Breast epithelium (tissue), 3 donors: ENCODE measurements around the gene TENM4.

Experiments
- POLR2A ChIP-seq: fragments of 450-650 bp; IDR thresholded peaks from one replicate; pipeline ENCODE4 v1.6.1; 2016; ENCODE audit warnings: antibody characterized with exemption, mild to moderate bottlenecking, moderate library complexity
- TF ChIP-seq, protein P1 (sequence below), 3 donors: fragments of 450-650 bp; IDR thresholded peaks; one replicate each; pipeline ENCODE4 v1.5.1; 2016 to 2017; ENCODE audit warnings: antibody characterized with exemption in 3 of 3, mild to moderate bottlenecking in 3 of 3, moderate library complexity in 3 of 3

DNA sequence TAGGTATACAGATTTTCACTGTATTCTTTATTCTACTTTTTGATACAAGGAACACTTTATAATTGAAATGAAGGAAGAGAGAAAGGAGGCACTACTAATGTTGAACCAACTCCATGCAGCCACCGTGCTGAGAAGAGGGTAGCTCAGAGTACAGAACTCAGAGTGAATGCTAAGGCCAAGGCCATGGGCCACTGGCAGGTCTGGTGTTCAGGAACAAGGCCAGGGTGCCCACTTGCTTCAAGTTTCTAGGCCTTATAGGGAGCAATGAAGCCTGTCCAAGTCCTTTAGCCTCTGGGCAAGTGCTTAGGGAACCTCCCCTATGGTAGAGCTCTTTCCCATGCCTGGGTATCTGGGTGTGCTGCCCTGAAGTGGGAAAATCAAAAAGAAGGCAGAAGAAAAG is 235.0 kb downstream of the TENM4 start:
- TF ChIP-seq, protein P1, sequence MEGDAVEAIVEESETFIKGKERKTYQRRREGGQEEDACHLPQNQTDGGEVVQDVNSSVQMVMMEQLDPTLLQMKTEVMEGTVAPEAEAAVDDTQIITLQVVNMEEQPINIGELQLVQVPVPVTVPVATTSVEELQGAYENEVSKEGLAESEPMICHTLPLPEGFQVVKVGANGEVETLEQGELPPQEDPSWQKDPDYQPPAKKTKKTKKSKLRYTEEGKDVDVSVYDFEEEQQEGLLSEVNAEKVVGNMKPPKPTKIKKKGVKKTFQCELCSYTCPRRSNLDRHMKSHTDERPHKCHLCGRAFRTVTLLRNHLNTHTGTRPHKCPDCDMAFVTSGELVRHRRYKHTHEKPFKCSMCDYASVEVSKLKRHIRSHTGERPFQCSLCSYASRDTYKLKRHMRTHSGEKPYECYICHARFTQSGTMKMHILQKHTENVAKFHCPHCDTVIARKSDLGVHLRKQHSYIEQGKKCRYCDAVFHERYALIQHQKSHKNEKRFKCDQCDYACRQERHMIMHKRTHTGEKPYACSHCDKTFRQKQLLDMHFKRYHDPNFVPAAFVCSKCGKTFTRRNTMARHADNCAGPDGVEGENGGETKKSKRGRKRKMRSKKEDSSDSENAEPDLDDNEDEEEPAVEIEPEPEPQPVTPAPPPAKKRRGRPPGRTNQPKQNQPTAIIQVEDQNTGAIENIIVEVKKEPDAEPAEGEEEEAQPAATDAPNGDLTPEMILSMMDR (IDR thresholded peaks at IDR 0.05), result no peak
- no peak for TF ChIP-seq POLR2A
